HEK293 (cell line): Measurements from ENCODE around the gene ZNF860.

Experiments used
- CTCF ChIA-PET: fragments of 350-600 bp; formaldehyde crosslinking; extraction: SDS; loops from one replicate; lab custom pipeline; 2021; ENCODE audit warnings: antibody characterized with exemption; lab: Yijun Ruan, JAX
- POLR2A ChIA-PET: fragments of 300-600 bp; formaldehyde crosslinking; extraction: SDS; loops from one replicate; lab custom pipeline; 2020; ENCODE audit warnings: antibody characterized with exemption, inconsistent platforms; lab: Yijun Ruan, JAX
- H3K27ac ChIP-seq: fragments of 200-500 bp; sonication (Bioruptor generic); 2 replicates; pipeline ENCODE4 v1.5.1; 2014; ENCODE audit warnings: low read depth, low read length, control low read depth, inconsistent platforms; ENCODE audit errors: extremely low read depth
- H3K36me3 ChIP-seq, 2 experiments: fragments of 200-500 bp in 1 of 2; sonication (Bioruptor generic) in 1 of 2; 1 replicate in 1 of 2; 2 replicates in 1 of 2; pipeline ENCODE4 v1.5.1; 2014 to 2017; ENCODE audit warnings: inconsistent platforms in 2 of 2, low read length in 2 of 2; ENCODE audit not compliant: control insufficient read depth in 2 of 2, insufficient read depth in 1 of 2
- H3K4me1 ChIP-seq: fragments of 200-500 bp; sonication (Bioruptor generic); 2 replicates; pipeline ENCODE4 v1.5.1; 2014; ENCODE audit warnings: mild to moderate bottlenecking, low read length, inconsistent platforms; ENCODE audit not compliant: control insufficient read depth, insufficient read depth
- H3K4me3 ChIP-seq: 2 replicates; pipeline ENCODE4 v1.5.1; 2011; ENCODE audit warnings: low read depth, mild to moderate bottlenecking, control low read depth, low read length, moderate library complexity
- H3K9me3 ChIP-seq: fragments of 200-500 bp; sonication (Bioruptor generic); 2 replicates; pipeline ENCODE4 v1.5.1; 2014; ENCODE audit warnings: low read depth, low read length, inconsistent platforms; ENCODE audit not compliant: control insufficient read depth, insufficient read depth
- GLI4 ChIP-seq: fragments of 450-650 bp; formaldehyde crosslinking; IDR thresholded peaks from 2 replicates; pipeline ENCODE4 v1.5.1; 2016; ENCODE audit warnings: missing biosample characterization, missing genetic modification characterization
- INSM2 ChIP-seq: fragments of 450-650 bp; formaldehyde crosslinking; IDR thresholded peaks from 2 replicates; pipeline ENCODE4 v1.5.1; 2016; ENCODE audit warnings: missing biosample characterization, missing genetic modification characterization
- KLF1 ChIP-seq: fragments of 450-650 bp; formaldehyde crosslinking; IDR thresholded peaks from 2 replicates; pipeline ENCODE4 v1.5.1; 2016; ENCODE audit warnings: missing biosample characterization, missing genetic modification characterization
- PRDM6 ChIP-seq: fragments of 450-650 bp; formaldehyde crosslinking; IDR thresholded peaks from 2 replicates; pipeline ENCODE4 v1.5.1; 2017; ENCODE audit warnings: missing biosample characterization, missing genetic modification characterization
- SP3 ChIP-seq: fragments of 450-650 bp; formaldehyde crosslinking; IDR thresholded peaks from 2 replicates; pipeline ENCODE4 v1.5.1; 2016; ENCODE audit warnings: missing biosample characterization, missing genetic modification characterization
- ZBTB44 ChIP-seq: fragments of 450-650 bp; IDR thresholded peaks from 2 replicates; pipeline ENCODE4 v1.5.1; 2018; ENCODE audit warnings: missing biosample characterization, mild to moderate bottlenecking, missing genetic modification characterization
- ZBTB8A ChIP-seq: fragments of 450-650 bp; formaldehyde crosslinking; IDR thresholded peaks from 2 replicates; pipeline ENCODE4 v1.5.1; 2016; ENCODE audit warnings: missing biosample characterization, missing genetic modification characterization
- ZNF221 ChIP-seq: fragments of 450-650 bp; formaldehyde crosslinking; IDR thresholded peaks from 2 replicates; pipeline ENCODE4 v1.5.1; 2017; ENCODE audit warnings: missing biosample characterization, missing genetic modification characterization, borderline replicate concordance
- ZNF274 ChIP-seq, 2 experiments: fragments of 200-500 bp in 1 of 2; fragments of 450-650 bp in 1 of 2; sonication (Bioruptor generic) in 1 of 2; formaldehyde crosslinking in 1 of 2; IDR thresholded peaks; 2 replicates each; pipeline versions ENCODE4 v1.5.1 to v1.6.1; 2014 to 2016; ENCODE audit warnings: borderline replicate concordance in 1 of 2, inconsistent platforms in 1 of 2, low read length in 1 of 2, missing biosample characterization in 1 of 2, missing genetic modification characterization in 1 of 2
- ZNF292 ChIP-seq: fragments of 450-650 bp; formaldehyde crosslinking; IDR thresholded peaks from 2 replicates; pipeline ENCODE4 v1.5.1; 2016; ENCODE audit warnings: low read depth, missing biosample characterization, missing genetic modification characterization, borderline replicate concordance
- ZNF350 ChIP-seq: fragments of 450-650 bp; formaldehyde crosslinking; IDR thresholded peaks from 2 replicates; pipeline ENCODE4 v1.5.0; 2017; ENCODE audit warnings: missing biosample characterization, mild to moderate bottlenecking, missing genetic modification characterization
- ZNF433 ChIP-seq: fragments of 450-650 bp; formaldehyde crosslinking; IDR thresholded peaks from 2 replicates; pipeline ENCODE4 v1.5.1; 2016; ENCODE audit warnings: missing biosample characterization, missing genetic modification characterization, low read depth
- ZNF488 ChIP-seq: fragments of 450-650 bp; formaldehyde crosslinking; IDR thresholded peaks from 2 replicates; pipeline ENCODE4 v1.5.1; 2016; ENCODE audit warnings: missing biosample characterization, missing genetic modification characterization
- ZNF529 ChIP-seq: fragments of 450-650 bp; formaldehyde crosslinking; IDR thresholded peaks from 2 replicates; pipeline ENCODE4 v1.5.1; 2017; ENCODE audit warnings: missing genetic modification characterization, missing biosample characterization; ENCODE audit not compliant: insufficient replicate concordance
- ZNF544 ChIP-seq: fragments of 450-650 bp; formaldehyde crosslinking; IDR thresholded peaks from 2 replicates; pipeline ENCODE4 v1.5.0; 2017; ENCODE audit warnings: missing biosample characterization, missing genetic modification characterization
- ZNF560 ChIP-seq: fragments of 450-650 bp; formaldehyde crosslinking; IDR thresholded peaks from 2 replicates; pipeline ENCODE4 v1.5.1; 2017; ENCODE audit warnings: missing biosample characterization, missing genetic modification characterization, borderline replicate concordance
- ZNF623 ChIP-seq: fragments of 450-650 bp; formaldehyde crosslinking; IDR thresholded peaks from 2 replicates; pipeline ENCODE4 v1.5.1; 2016; ENCODE audit warnings: missing biosample characterization, missing genetic modification characterization
- ZXDB ChIP-seq: fragments of 450-650 bp; formaldehyde crosslinking; IDR thresholded peaks from 2 replicates; pipeline ENCODE4 v1.5.1; 2016; ENCODE audit warnings: missing biosample characterization, missing genetic modification characterization
- TF ChIP-seq, protein P1 (sequence below): fragments of 450-650 bp; formaldehyde crosslinking; IDR thresholded peaks from 2 replicates; pipeline ENCODE4 v1.5.1; 2016; ENCODE audit warnings: missing biosample characterization, missing genetic modification characterization
- TF ChIP-seq, protein P2 (sequence below): fragments of 450-650 bp; formaldehyde crosslinking; IDR thresholded peaks from 2 replicates; pipeline ENCODE4 v1.5.1; 2017; ENCODE audit warnings: missing biosample characterization, missing genetic modification characterization
- TF ChIP-seq, protein P3 (sequence below): fragments of 450-650 bp; formaldehyde crosslinking; conservative IDR thresholded peaks from 2 replicates; pipeline ENCODE4 v1.5.1; 2016; ENCODE audit warnings: low read depth, missing biosample characterization, missing genetic modification characterization

Gene ZNF860

DNA sequence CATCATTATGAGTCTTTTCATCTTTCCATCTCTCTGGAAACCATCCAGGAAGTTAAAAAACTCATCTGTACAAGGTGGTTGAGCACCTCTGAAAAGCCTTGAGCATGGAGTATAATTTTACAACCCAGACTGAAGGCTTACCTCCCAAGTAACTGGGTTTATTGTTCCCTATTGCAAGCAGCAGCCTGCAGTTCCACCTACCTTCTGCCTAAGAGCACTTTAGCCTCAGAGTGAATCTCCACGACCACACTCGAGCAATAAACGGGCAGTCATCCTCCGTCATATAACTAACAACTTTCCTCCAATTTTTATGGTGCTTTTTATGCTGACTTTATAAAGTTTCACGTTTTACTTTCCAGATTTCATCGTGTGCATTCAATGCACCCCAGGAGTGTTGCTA, 33.3 kb upstream of the ZNF860 start (continued):
- TF ChIP-seq KLF1 = no peak

DNA sequence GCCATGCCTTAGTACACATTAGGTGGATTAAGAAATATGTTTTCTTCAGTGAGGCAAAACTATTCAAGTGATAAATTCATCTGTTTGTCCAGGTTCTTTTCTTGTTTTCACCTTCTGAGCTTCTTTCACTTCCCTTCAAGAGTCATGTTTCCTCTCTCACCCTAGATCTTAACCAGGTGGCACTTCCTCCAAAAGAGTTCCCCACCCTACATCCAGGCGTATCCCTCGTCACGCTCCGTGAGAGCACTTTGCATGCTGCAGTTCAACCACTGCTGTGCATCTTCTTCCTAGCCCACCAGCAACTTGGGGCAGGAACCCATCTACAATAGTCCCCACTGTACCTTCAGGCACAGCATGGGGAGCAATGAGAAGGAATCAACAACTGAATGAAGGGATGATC, 29.3 kb upstream of the ZNF860 start:
- H3K4me3 ChIP-seq = no peak overlapping the region
- ChIA-PET CTCF (interaction anchor here (0.6 to 0.7 kb wide), 2 partner anchors 30 to 197 kb away, joined by 3 read pairs; partner anchors contain the start of gene ZNF860), POLR2A (no interaction called here)
- no peaks in the 10 kb centered on the region for H3K4me1 ChIP-seq
- no peaks in the 10 kb centered on the region for H3K36me3 ChIP-seq
- no peak for TF ChIP-seq ZNF560
- no peak for TF ChIP-seq ZNF623 (tag by site-specific recombination)
- no peak for TF ChIP-seq PRDM6
- TF ChIP-seq ZNF544 (tag by site-specific recombination) = no peak
- TF ChIP-seq ZNF529 = no peak
- TF ChIP-seq ZXDB (tag by site-specific recombination) = no peak
- TF ChIP-seq ZBTB8A (tag by site-specific recombination) = no peak
- TF ChIP-seq ZNF274 (IDR thresholded peaks at IDR 0.05; ENCODE audit: low read length) = no peak
- TF ChIP-seq ZNF274 (tag by site-specific recombination; IDR thresholded peaks at IDR 0.05; ENCODE audit: borderline replicate concordance) = no peak
- no peak for TF ChIP-seq INSM2 (tag by site-specific recombination)
- TF ChIP-seq ZNF221 (tag by site-specific recombination) = no peak
- no peak for TF ChIP-seq ZNF292 (tag by site-specific recombination)
- no peak for TF ChIP-seq ZBTB44
- TF ChIP-seq ZNF488 (tag by site-specific recombination) = no peak
- TF ChIP-seq, protein P1, sequence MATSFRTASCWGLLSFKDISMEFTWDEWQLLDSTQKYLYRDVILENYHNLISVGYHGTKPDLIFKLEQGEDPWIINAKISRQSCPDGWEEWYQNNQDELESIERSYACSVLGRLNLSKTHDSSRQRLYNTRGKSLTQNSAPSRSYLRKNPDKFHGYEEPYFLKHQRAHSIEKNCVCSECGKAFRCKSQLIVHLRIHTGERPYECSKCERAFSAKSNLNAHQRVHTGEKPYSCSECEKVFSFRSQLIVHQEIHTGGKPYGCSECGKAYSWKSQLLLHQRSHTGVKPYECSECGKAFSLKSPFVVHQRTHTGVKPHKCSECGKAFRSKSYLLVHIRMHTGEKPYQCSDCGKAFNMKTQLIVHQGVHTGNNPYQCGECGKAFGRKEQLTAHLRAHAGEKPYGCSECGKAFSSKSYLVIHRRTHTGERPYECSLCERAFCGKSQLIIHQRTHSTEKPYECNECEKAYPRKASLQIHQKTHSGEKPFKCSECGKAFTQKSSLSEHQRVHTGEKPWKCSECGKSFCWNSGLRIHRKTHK (tag by site-specific recombination) = no peak
- no peak for TF ChIP-seq GLI4 (tag by site-specific recombination)
- no peak for TF ChIP-seq ZNF433 (tag by site-specific recombination)
- TF ChIP-seq, protein P2, sequence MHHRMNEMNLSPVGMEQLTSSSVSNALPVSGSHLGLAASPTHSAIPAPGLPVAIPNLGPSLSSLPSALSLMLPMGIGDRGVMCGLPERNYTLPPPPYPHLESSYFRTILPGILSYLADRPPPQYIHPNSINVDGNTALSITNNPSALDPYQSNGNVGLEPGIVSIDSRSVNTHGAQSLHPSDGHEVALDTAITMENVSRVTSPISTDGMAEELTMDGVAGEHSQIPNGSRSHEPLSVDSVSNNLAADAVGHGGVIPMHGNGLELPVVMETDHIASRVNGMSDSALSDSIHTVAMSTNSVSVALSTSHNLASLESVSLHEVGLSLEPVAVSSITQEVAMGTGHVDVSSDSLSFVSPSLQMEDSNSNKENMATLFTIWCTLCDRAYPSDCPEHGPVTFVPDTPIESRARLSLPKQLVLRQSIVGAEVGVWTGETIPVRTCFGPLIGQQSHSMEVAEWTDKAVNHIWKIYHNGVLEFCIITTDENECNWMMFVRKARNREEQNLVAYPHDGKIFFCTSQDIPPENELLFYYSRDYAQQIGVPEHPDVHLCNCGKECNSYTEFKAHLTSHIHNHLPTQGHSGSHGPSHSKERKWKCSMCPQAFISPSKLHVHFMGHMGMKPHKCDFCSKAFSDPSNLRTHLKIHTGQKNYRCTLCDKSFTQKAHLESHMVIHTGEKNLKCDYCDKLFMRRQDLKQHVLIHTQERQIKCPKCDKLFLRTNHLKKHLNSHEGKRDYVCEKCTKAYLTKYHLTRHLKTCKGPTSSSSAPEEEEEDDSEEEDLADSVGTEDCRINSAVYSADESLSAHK (tag by site-specific recombination) = no peak
- TF ChIP-seq ZNF350 = no peak
- no peak for TF ChIP-seq SP3
- TF ChIP-seq, protein P3, sequence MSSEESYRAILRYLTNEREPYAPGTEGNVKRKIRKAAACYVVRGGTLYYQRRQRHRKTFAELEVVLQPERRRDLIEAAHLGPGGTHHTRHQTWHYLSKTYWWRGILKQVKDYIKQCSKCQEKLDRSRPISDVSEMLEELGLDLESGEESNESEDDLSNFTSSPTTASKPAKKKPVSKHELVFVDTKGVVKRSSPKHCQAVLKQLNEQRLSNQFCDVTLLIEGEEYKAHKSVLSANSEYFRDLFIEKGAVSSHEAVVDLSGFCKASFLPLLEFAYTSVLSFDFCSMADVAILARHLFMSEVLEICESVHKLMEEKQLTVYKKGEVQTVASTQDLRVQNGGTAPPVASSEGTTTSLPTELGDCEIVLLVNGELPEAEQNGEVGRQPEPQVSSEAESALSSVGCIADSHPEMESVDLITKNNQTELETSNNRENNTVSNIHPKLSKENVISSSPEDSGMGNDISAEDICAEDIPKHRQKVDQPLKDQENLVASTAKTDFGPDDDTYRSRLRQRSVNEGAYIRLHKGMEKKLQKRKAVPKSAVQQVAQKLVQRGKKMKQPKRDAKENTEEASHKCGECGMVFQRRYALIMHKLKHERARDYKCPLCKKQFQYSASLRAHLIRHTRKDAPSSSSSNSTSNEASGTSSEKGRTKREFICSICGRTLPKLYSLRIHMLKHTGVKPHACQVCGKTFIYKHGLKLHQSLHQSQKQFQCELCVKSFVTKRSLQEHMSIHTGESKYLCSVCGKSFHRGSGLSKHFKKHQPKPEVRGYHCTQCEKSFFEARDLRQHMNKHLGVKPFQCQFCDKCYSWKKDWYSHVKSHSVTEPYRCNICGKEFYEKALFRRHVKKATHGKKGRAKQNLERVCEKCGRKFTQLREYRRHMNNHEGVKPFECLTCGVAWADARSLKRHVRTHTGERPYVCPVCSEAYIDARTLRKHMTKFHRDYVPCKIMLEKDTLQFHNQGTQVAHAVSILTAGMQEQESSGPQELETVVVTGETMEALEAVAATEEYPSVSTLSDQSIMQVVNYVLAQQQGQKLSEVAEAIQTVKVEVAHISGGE (tag by site-specific recombination) = no peak
- H3K27ac ChIP-seq = no peak overlapping the region
- H3K9me3 ChIP-seq = no peaks in the 10 kb centered on the region
